GM20000 (cell line): ENCODE data around the gene FAM222B.

Experiments used
- DNase-seq: peaks from one replicate; pipeline ENCODE4 v3.0.0; 2012; ENCODE audit warnings: low spot score
- TF ChIP-seq, protein P1 (sequence below): IDR thresholded peaks from 2 replicates; pipeline ENCODE4 v1.5.1; 2012; ENCODE audit warnings: mild to moderate bottlenecking, control low read depth; ENCODE audit errors: extremely low read depth, missing control alignments

The FAM222B gene

DNA sequence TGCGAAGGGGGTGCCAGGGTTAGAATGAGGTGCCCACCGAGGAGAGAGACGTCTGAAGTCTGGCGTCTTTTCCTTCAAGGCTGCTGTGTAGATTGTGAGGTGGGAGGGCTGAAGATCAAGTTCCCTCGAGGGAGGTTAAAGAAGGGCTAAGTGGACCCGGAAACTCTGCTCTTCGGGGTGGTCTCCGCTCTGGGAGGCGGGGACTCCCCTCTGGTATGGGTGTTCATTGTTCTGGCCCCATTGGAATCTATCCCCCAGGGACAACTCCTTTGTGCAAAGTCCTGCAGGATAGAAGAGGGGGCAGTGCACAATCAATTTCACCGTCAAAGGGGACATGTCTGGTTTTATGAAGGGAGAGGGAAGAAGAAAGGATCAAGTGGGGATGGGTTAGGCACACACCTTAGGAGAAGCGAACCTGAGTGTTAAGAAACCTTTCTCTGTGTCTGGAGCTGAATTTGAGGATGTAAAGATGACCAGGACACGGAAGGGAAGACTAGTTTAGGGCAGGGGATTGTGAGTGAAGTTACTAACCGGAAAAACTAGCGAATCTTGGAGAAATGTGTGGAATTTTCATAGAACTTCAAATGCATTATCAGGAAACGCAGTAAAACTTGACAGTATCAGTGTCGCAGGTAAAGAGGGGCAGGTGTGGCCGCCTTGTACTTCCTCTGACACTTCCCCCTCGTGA is 124.1 kb downstream of the FAM222B start:
- DNase-seq: no peak

DNA sequence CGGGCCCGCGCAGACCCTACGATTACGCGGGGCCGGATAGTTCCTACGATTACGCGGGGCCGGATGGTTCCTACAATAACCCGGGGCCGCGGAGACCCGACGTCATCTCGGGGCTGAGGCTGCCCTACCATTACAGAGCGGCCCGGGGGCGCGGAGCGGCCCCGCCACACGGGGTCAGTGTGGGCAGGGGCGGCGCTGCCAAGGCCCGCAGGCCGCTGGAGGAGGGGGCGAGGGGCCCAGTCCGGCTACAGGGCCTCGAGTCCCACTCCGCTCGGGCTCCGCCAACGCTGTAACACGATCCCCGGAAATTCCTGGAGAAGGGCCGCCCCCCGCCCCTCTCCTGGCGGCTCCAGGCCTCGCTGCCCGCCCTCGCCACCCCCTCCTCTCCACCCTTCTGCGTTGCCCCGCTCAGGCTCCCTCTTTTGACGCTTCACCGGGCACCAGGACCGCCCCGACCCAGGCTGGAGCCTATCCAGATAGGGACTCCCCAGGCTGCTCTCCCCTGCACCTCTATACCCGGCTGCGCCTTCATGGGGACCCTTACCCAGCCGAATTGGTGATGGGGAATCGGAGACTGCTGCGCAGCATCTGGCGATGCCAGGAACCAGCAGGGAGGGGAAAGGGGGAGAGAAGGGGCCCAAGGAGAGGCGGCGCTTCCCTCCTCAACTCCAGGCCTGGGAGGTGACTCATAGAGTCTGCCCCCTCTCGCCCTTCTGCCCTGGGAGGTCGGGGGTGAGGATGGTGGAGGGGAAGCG is 124.8 kb downstream of the FAM222B start, which contains the start of gene RAB34:
RAB34 (minus strand) TSS at position 291 of the 755 bp plus-strand sequence. CDS start 602 bp downstream, outside the sequence.
- DNase-seq: peak; percentile 57
- TF ChIP-seq, protein P1, sequence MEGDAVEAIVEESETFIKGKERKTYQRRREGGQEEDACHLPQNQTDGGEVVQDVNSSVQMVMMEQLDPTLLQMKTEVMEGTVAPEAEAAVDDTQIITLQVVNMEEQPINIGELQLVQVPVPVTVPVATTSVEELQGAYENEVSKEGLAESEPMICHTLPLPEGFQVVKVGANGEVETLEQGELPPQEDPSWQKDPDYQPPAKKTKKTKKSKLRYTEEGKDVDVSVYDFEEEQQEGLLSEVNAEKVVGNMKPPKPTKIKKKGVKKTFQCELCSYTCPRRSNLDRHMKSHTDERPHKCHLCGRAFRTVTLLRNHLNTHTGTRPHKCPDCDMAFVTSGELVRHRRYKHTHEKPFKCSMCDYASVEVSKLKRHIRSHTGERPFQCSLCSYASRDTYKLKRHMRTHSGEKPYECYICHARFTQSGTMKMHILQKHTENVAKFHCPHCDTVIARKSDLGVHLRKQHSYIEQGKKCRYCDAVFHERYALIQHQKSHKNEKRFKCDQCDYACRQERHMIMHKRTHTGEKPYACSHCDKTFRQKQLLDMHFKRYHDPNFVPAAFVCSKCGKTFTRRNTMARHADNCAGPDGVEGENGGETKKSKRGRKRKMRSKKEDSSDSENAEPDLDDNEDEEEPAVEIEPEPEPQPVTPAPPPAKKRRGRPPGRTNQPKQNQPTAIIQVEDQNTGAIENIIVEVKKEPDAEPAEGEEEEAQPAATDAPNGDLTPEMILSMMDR: no peak

More for the DNA sequence above, 124.1 kb downstream of the FAM222B start:
- TF ChIP-seq, protein P1: no peak

DNA sequence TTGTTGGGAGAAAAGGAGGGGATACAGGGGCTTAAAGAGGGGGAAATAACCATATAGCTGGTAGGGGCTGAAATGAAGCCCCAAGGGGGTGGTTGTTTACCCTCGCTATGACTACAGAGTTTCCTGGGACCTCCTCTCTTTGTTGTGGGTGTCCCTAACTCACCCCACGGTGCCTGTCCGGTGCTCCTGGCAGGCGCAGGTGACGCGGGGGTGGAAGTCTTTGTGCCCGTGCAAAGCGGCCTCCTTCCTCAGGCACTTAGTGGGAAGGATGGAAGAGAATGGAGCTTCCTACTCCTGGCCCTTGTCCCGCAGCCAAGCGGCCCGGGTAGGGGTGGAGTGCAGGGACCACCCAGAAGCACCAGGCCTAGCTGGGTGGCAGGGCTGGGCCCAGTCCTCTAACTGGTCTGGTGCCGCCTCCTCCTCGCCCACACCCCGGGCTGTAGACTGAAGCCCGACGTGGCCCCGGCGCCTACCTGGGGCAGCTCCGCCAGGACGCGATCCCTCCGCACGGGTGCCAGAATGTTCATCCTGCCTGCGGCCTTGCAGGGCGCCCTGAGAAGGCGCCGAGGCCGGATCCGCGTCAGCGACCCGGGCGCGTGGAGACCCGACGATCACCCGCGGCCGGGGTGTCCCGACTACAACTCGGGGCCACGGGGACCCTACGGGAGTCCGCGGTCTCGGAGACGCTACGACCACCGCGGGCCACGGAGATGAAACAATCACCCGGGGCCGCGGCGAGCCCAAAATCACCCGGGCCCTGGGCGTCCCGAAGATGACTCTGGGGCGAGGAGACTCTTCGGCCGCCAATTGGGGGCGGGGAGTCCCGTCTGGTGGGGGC is 125.6 kb downstream of the FAM222B start:
- no peak for DNase-seq
- TF ChIP-seq, protein P1: no peak

DNA sequence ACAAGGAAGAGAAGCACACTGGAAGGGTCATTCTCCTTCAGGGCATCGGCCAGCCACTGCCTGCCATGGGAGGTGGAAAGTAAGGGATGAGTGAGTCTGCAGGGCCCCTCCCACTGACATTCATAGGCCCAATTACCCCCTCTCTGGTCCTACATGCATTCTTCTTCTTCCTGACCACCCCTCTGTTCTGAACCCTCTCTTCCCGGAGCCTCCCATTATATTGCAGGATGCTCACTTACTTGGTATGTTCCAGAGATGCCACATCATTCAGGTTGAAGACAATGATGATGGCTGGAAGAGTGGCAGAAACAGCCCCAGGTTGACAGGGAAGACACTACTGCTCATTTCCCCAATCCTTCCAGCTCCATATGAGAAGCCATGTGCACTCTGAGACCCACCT is 127.4 kb downstream of the FAM222B start:
- TF ChIP-seq, protein P1: no peak
- DNase-seq: no peak

DNA sequence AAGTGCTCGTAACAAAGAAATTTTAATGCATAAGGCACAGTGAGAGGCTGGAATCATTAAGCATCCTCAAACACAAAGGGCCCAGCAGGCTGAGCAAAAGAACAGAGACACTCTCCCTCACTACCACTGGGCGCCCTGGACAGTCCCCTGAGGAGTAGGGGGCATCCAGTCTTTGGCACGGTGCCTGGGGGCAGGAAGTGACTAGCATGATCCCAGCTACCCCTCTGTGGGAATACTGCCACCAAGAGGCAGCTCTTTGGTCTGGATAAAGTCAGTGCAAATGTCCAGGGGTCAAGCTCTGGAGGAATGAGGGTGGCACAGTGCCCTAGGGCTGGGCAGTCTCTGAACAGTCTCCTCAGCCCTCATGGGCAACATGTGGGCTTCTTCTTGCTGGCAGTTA is 128.3 kb downstream of the FAM222B start:
- no peak for DNase-seq
- TF ChIP-seq, protein P1: no peak

DNA sequence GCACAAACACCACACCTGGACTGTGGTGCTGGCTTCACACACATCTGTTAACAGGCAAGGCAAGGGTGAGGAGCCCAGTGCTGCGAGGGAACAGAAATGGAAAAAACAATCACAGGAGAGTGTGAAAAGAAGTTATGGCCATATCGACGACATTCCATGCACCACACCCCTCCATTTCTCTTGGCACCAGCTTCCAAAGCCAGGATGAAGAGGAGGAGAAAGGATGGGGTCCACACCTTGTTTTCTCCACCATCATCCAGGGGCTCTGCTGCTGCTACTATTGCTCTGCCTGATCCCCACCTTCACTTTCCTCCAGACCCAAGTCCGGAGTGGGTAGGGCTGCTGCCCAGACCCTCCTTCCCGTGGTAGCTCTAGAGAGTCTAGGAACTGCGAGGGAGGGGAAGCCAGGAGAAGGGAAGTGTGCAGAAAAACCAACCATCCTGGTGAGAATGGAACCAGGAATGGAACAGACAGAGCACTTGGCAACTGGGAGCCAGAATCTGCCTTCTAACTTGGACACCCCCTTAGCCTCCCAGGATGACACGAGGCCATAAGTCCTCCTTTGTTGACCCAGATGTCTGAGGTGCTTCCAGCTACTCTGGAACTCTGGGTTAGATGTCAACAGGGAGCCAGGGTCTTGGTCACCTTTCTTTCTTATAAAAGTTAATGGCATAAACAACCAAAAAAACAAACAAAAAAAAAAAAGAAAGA is 129.7 kb downstream of the FAM222B start:
- no peak for DNase-seq

More for the DNA sequence above, 129.7 kb downstream of the FAM222B start:
- TF ChIP-seq, protein P1: no peak
